Naive thymus-derived CD4-positive, alpha-beta T cell (primary cell): ENCODE results near the gene TMEM120B. TPM values are rescaled to one million over a fixed set of nuclear protein-coding genes. Genes with fewer than 3 reads are reported as not detected.
"Not testable (repeated sequence)": the region's sequence is repeated elsewhere in the genome, so short reads cannot be mapped to it uniquely, and the experiment has no call there.

ENCODE experiments used
- ATAC-seq: fragments of 150-1000 bp; cut with Tn5 transposase; 2 replicates; pipeline ENCODE4 v1.10.0; 2021; ENCODE audit warnings: mild to moderate bottlenecking, moderate library complexity
- CTCF ChIA-PET: fragments of 350-600 bp; sonication (Branson Sonifier 250); formaldehyde crosslinking; loops from one replicate; lab custom pipeline; 2021; ENCODE audit warnings: antibody characterized with exemption; lab: Charles Lee
- POLR2A ChIA-PET: fragments of 350-600 bp; sonication (Branson Sonifier 250); formaldehyde crosslinking; loops from one replicate; lab custom pipeline; 2021; ENCODE audit warnings: antibody characterized with exemption, inconsistent platforms; lab: Charles Lee
- DNase-seq, 9 donors: peaks; one replicate each; pipeline versions ENCODE4 v3.0.0 to v3.0.0-alpha.2; 2020 to 2022; ENCODE audit warnings: mixed read lengths in 1 of 9
- H3K27ac ChIP-seq: one replicate; pipeline ENCODE4 v1.7.0; 2013; ENCODE audit warnings: mild to moderate bottlenecking, low read depth, low read length, moderate library complexity
- H3K27me3 ChIP-seq, 2 donors: one replicate each; pipeline ENCODE4 v1.7.0; 2013; ENCODE audit warnings: low read length in 2 of 2, mild to moderate bottlenecking in 2 of 2, moderate library complexity in 2 of 2; ENCODE audit not compliant: control insufficient read depth in 2 of 2, insufficient read depth in 2 of 2
- H3K36me3 ChIP-seq, 3 experiments: 1 replicate in 2 of 3; 2 replicates in 1 of 3; pipeline ENCODE4 v1.7.0; 2013; ENCODE audit warnings: low read length in 3 of 3, mild to moderate bottlenecking in 3 of 3, moderate library complexity in 1 of 3; ENCODE audit not compliant: insufficient read depth in 3 of 3, control insufficient read depth in 2 of 3
- H3K4me1 ChIP-seq, 2 donors: one replicate each; pipeline ENCODE4 v1.7.0; 2013; ENCODE audit warnings: low read length in 2 of 2, mild to moderate bottlenecking in 2 of 2, moderate library complexity in 1 of 2; ENCODE audit not compliant: control insufficient read depth in 2 of 2, insufficient read depth in 2 of 2
- H3K4me3 ChIP-seq: 2 replicates; pipeline ENCODE4 v1.7.0; 2013; ENCODE audit warnings: mild to moderate bottlenecking, low read length
- H3K9me3 ChIP-seq, 3 experiments: 1 replicate in 2 of 3; 2 replicates in 1 of 3; pipeline ENCODE4 v1.7.0; 2013; ENCODE audit warnings: low read length in 3 of 3; ENCODE audit not compliant: control insufficient read depth in 2 of 3
- H3K27ac Mint-ChIP-seq, 9 donors: one replicate each; pipeline ENCODE4 v1.8.0; 2020 to 2022; ENCODE audit warnings: mixed read lengths in 9 of 9, mild to moderate bottlenecking in 8 of 9, moderate library complexity in 5 of 9, inconsistent platforms in 2 of 9
- H3K27me3 Mint-ChIP-seq, 5 donors: one replicate each; pipeline ENCODE4 v1.8.0; 2021 to 2022; ENCODE audit warnings: mixed read lengths in 5 of 5, mild to moderate bottlenecking in 1 of 5
- H3K36me3 Mint-ChIP-seq, 5 donors: one replicate each; pipeline ENCODE4 v1.8.0; 2020 to 2022; ENCODE audit warnings: mixed read lengths in 5 of 5, mild to moderate bottlenecking in 3 of 5, inconsistent platforms in 1 of 5
- H3K4me1 Mint-ChIP-seq, 7 donors: one replicate each; pipeline ENCODE4 v1.8.0; 2020 to 2022; ENCODE audit warnings: mixed read lengths in 7 of 7, mild to moderate bottlenecking in 3 of 7, inconsistent platforms in 1 of 7
- H3K4me3 Mint-ChIP-seq, 10 donors: one replicate each; pipeline ENCODE4 v1.8.0; 2020 to 2022; ENCODE audit warnings: mild to moderate bottlenecking in 10 of 10, mixed read lengths in 10 of 10, moderate library complexity in 6 of 10, inconsistent platforms in 2 of 10
- H3K9me3 Mint-ChIP-seq, 11 donors: one replicate each; pipeline ENCODE4 v1.8.0; 2020 to 2022; ENCODE audit warnings: mixed read lengths in 11 of 11, mild to moderate bottlenecking in 4 of 11, inconsistent platforms in 1 of 11, moderate library complexity in 1 of 11
- intact Hi-C, 2 donors: fragments of 100-400 bp; cut with micrococcal nuclease; formaldehyde crosslinking; loops; one replicate each; pipeline ENCODE4 v1.15.1; 2023
- polyA plus RNA-seq, 2 donors: library from polyadenylated mRNA; unstranded; fragments of 300-500 nt; fragmentation: Illumina TruSeq; gene quantifications; one replicate each; pipeline ENCODE4 v1.2.3, GENCODE V29; 2021
- total RNA-seq, 6 experiments: library from RNA in 5 of 6; stranded (reverse) in 5 of 6; gene quantifications; 1 replicate in 5 of 6; 2 replicates in 1 of 6; pipeline ENCODE4 v1.2.3 and lab custom pipeline; 2021 to 2026

The TMEM120B gene
- total and polyA plus RNA-seq, 7 experiments from 2014 or later, result 1.3 to 14.3 (median 8.9) TPM

DNA sequence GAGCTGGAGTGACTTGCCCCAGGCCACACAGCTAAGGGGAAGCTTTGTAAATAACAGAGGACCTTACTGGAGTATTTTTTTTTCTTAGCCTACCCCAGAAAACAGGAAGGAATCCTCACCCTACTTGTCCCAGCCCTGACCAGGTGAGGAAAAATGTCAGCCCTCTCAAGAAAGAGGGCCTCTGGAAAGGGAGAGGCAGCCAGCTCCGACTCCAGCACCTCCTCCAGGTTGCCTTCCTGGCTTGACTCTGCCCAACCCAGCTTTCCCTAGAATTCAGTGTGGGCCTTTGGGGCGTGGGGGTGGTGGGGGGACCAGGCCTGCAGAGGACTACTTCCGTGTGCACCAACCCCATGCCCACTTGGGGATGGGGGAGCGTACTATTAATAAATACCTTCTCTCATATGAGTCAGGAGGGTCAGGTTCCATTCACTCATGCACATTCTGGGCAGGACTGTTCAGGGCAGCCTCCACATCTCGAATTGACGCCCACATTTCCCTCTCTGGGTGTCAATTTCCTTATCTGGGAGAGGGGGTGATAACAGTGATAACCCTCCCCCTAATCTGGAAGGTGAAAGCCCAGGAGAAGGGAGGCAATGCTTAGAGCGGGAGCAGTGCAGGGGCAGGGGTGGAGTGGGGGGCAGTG lies 75.7 kb downstream of the TMEM120B start:
- H3K27ac ChIP-seq, result peak overlapping the region; percentile 96
- intact Hi-C loops, result no loop called here

DNA sequence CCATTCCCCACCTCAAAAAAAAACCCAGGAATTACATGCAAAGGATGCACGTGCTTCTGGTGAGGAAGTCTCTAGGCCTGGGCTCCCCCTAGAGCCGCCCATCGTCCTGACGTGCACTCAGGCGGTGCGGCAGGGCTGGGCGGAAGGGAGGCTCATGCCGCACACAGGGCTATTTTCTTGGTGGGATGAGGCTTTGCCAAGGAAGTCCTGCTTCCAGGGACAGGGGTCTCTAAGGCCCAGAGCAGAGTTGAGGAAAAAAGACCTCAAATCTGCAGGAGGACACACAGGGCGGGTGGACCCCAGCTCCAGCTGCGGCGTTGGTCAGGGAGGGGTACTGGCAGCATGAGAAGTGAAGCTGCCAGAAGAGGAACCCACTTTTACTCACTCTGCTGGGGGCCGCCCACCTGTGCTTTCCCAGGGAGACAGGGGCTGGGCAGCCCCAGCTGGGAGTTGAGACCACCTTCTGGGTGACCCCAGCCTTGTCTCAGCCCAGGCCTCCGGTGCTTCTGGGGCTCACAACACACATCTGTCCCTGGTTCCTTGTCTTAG lies 76.8 kb downstream of the TMEM120B start:
- peaks cover 65 to 67% of the 10 kb centered on the region in 2 donors for H3K4me1 ChIP-seq
- CTCF ChIA-PET, result interaction anchor here (0.9 to 14.9 kb wide), 5 partner anchors 9 to 237 kb away, joined by 3 to 609 read pairs (median 7); partner anchors contain the start of gene SETD1B
- H3K27ac Mint-ChIP-seq, result peak overlapping the region; percentile 95 to 100 (median 100)
- H3K27me3 Mint-ChIP-seq, result no peaks in the 10 kb centered on the region
- H3K4me3 ChIP-seq, result peak overlapping the region; percentile 63
- intact Hi-C loops, result loop anchor here in 1 of 2 donors (1.0 kb wide), 1 partner anchor 99 kb away; the partner anchor contains the start of gene PSMD9
- peaks cover 46 to 79% (median 73%) of the 10 kb centered on the region in 7 donors for H3K4me1 Mint-ChIP-seq
- no peaks in the 10 kb centered on the region for H3K9me3 ChIP-seq
- no peaks in the 10 kb centered on the region for H3K27me3 ChIP-seq
- peak overlapping the region; percentile 89 to 99 (median 96) for H3K4me3 Mint-ChIP-seq
- peaks cover 0 to 5% (median 0%) of the 10 kb centered on the region in 11 donors for H3K9me3 Mint-ChIP-seq
- POLR2A ChIA-PET, result interaction anchor here (0.6 to 33.4 kb wide), 10 partner anchors 2 to 210 kb away, joined by 3 to 1941 read pairs (median 6); partner anchors contain the start of genes KDM2B, PSMD9, RHOF and SETD1B
- H3K36me3 ChIP-seq, result peaks cover 0 to 16% (median 0%) of the 10 kb centered on the region in 3 experiments
- ATAC-seq, result peak; percentile 24
- peak overlapping the region; percentile 96 for H3K27ac ChIP-seq
- peak in 6 of 9 donors; percentile 52 to 64 (median 58) for DNase-seq
- peaks cover 0 to 55% (median 11%) of the 10 kb centered on the region in 5 donors for H3K36me3 Mint-ChIP-seq

More for the DNA sequence above, 75.7 kb downstream of the TMEM120B start:
- ATAC-seq, result no peak
- peak overlapping the region; percentile 63 for H3K4me3 ChIP-seq
- no peaks in the 10 kb centered on the region for H3K9me3 ChIP-seq
- Mint-ChIP-seq H3K4me1 (peaks cover 50 to 83% (median 79%) of the 10 kb centered on the region in 7 donors), H3K4me3 (peak overlapping the region; percentile 89 to 99 (median 96)), H3K36me3 (peaks cover 0 to 58% (median 15%) of the 10 kb centered on the region in 5 donors), H3K27ac (peak overlapping the region; percentile 95 to 100 (median 100)), H3K27me3 (no peaks in the 10 kb centered on the region), H3K9me3 (peaks cover 0 to 5% (median 0%) of the 10 kb centered on the region in 11 donors)
- peaks cover 71 to 74% of the 10 kb centered on the region in 2 donors for H3K4me1 ChIP-seq
- DNase-seq, result peak in 1 of 9 donors; percentile 9
- ChIA-PET POLR2A (interaction anchor here (0.6 to 33.4 kb wide), 8 partner anchors 1 to 1672 kb away, joined by 3 to 1941 read pairs (median 4); partner anchors contain the start of genes RHOF and SETD1B), CTCF (interaction anchor here (1.2 to 16.9 kb wide), 5 partner anchors 6 to 100 kb away, joined by 3 to 325 read pairs (median 8); partner anchors contain the start of genes PSMD9 and RHOF)
- H3K36me3 ChIP-seq, result peaks cover 0 to 14% (median 0%) of the 10 kb centered on the region in 3 experiments
- H3K27me3 ChIP-seq, result no peaks in the 10 kb centered on the region

DNA sequence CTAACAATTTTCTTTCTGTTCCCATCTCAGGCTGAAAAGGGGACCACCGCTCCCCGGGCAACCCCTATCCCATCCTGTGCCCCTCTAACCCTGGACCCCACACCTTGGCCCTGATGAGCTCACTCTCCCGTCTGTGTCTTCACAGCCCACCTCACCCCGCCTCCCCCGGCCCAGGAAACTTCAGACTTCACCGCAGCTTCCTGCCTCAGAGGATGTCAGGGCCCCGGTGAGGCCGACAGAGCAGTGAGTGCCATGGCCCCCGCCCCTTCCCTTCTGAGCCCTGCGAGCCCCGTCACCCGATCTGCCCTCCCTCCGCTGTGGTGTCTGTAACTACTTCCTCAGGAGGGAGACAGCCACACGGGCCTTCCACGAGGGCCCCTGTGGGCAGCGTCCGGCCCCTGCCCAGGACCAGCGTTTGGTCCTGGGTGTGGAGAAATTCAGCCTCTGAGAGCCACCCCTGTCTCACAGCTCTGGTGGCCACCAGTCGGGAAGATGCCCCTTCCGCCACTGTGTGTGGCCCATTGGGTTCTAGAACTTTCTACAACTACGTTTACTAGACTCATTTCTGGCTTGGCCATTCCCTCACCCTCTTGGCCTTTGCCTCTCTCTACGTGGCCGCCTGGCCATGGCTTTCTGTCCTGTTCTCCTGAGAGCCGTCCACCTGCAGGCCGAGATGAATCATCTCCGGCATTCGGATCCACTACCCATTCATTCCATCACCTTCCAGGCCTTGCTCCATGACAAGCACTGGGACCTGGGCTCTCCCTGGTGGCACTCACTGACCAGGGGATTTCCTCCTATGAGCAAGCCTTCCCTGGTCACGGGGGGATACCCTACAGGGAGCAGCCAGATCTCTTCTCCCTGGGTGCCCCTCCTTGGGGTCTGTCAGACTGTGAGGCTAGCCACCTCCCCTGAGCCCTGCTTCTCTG lies 77.5 kb downstream of the TMEM120B start:
- peaks cover 0 to 8% (median 0%) of the 10 kb centered on the region in 11 donors for H3K9me3 Mint-ChIP-seq

DNA sequence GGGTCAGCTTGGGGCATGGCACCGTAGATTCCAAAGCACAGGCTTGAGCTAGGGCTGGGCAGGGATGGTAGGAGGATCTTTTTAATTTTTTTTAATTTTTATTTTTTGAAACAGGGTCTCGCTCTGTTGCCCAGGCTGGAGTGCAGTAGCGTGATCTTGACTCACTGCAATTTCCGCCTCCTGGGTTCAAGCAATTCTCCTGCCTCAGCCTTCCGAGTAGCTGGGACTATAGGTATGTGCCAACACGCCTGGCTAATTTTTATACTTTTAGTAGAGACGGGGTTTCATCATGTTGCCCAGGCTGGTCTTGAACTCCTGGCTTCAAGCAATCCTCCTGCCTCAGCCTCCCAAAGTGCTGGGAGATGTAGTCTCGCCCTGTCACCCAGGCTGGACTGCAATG lies 78.2 kb downstream of the TMEM120B start:
- Mint-ChIP-seq H3K4me1 (peaks cover 50 to 79% (median 73%) of the 10 kb centered on the region in 7 donors), H3K4me3 (peak overlapping the region; percentile 89 to 99 (median 96)), H3K27ac (peak overlapping the region; percentile 95 to 100 (median 100)), H3K36me3 (peaks cover 0 to 49% (median 7%) of the 10 kb centered on the region in 5 donors), H3K9me3 (peaks cover 0 to 11% (median 0%) of the 10 kb centered on the region in 11 donors)
- ChIA-PET POLR2A (interaction anchor here (0.6 to 33.4 kb wide), 6 partner anchors 3 to 1498 kb away, joined by 3 to 1941 read pairs (median 4); partner anchors contain the start of genes PSMD9, RHOF, RNU4-1 and SETD1B), CTCF (interaction anchor here (0.7 to 14.9 kb wide), 4 partner anchors 11 to 100 kb away, joined by 3 to 609 read pairs (median 164); partner anchors contain the start of gene SETD1B)
- H3K4me1 ChIP-seq, result peaks cover 63 to 67% of the 10 kb centered on the region in 2 donors
- peak overlapping the region; percentile 99 for H3K4me3 ChIP-seq
- peaks cover 0 to 23% (median 0%) of the 10 kb centered on the region in 3 experiments for H3K36me3 ChIP-seq
- not testable (repeated sequence) for H3K9me3 ChIP-seq, DNase-seq, H3K27me3 Mint-ChIP-seq, ATAC-seq, H3K27me3 ChIP-seq
- peak overlapping the region; percentile 96 for H3K27ac ChIP-seq
- intact Hi-C loops, result loop anchor here (1.0 to 5.0 kb wide), 8 partner anchors 8 to 388 kb away; partner anchors contain the start of genes MLXIP (in 1 of the 2), ORAI1 (in 1 of the 2), RNF34 (in 1 of the 2) and TMEM120B (in 1 of the 2)

More for the DNA sequence above, 77.5 kb downstream of the TMEM120B start:
- POLR2A ChIA-PET, result interaction anchor here (0.6 to 33.4 kb wide), 13 partner anchors 2 to 211 kb away, joined by 3 to 1941 read pairs (median 5); partner anchors contain the start of genes KDM2B, PSMD9, RHOF and SETD1B
- peaks cover 0 to 50% (median 5%) of the 10 kb centered on the region in 5 donors for H3K36me3 Mint-ChIP-seq
- Histone ChIP-seq H3K36me3 (peaks cover 0 to 16% (median 0%) of the 10 kb centered on the region in 3 experiments), H3K4me3 (peak overlapping the region; percentile 63), H3K27ac (peak overlapping the region; percentile 96), H3K27me3 (no peaks in the 10 kb centered on the region), H3K4me1 (peaks cover 65 to 67% of the 10 kb centered on the region in 2 donors), H3K9me3 (no peaks in the 10 kb centered on the region)
- H3K27me3 Mint-ChIP-seq, result no peaks in the 10 kb centered on the region
- H3K4me3 Mint-ChIP-seq, result peak overlapping the region; percentile 89 to 99 (median 96)
- DNase-seq (peak; percentile 81 to 97 (median 94)), ATAC-seq (peak; percentile 80)
- peaks cover 46 to 79% (median 73%) of the 10 kb centered on the region in 7 donors for H3K4me1 Mint-ChIP-seq
- intact Hi-C loops, result loop anchor here (1.0 to 5.0 kb wide), 9 partner anchors 8 to 388 kb away; partner anchors contain the start of genes MLXIP (in 1 of the 2), ORAI1 (in 1 of the 2), PSMD9 (in 1 of the 2) and RNF34 (in 1 of the 2)
- H3K27ac Mint-ChIP-seq, result peak overlapping the region; percentile 95 to 100 (median 100)
- CTCF ChIA-PET, result interaction anchor here (0.7 to 14.9 kb wide), 6 partner anchors 8 to 237 kb away, joined by 3 to 609 read pairs (median 6); partner anchors contain the start of gene SETD1B
